ENCODE results near the gene MDM4. TPM values are rescaled to one million over a fixed set of nuclear protein-coding genes. Genes with fewer than 3 reads are reported as not detected.

The MDM4 gene
- total RNA-seq, 1 experiment from 2014 or later = 49.6 TPM

GRCh38 chr1:204548265-204548664, 32.1 kb downstream of the MDM4 start:
- H3K23me2 ChIP-seq (ENCODE audit: insufficient read length, low read depth, low read length, poor library complexity, severe bottlenecking) = no peaks in the 10 kb centered on the region
- H4K20me1 ChIP-seq (ENCODE audit: control insufficient read depth, insufficient read depth, insufficient read length) = no peaks in the 10 kb centered on the region
- no peak overlapping the region for H3T11ph ChIP-seq (ENCODE audit: low read length)
- H2BK120ac ChIP-seq (ENCODE audit: low read depth, low read length, poor library complexity, severe bottlenecking) = no peak overlapping the region
- no peak overlapping the region for H2BK20ac ChIP-seq (ENCODE audit: low read depth, low read length, poor library complexity, severe bottlenecking)
- no peak overlapping the region for H2AFZ ChIP-seq (ENCODE audit: low read length)
- no peaks in the 10 kb centered on the region; the same call in 1 of the 2 replicates for H3K27me3 Mint-ChIP-seq (ENCODE audit: low read depth)
- no peak overlapping the region for H3K56ac ChIP-seq (ENCODE audit: insufficient read length, low read depth, low read length)
- no peak for DNase-seq
- no CpG with 5 or more reads among the region's 2 CpGs for WGBS (ENCODE audit: extremely low coverage, insufficient read length, low lambda C conversion rate)
- H3K9ac ChIP-seq (ENCODE audit: extremely low read depth, insufficient read length, low read length) = no peak overlapping the region
- H3K9me3 Mint-ChIP-seq = no peaks in the 10 kb centered on the region
- no peak overlapping the region for H4K5ac ChIP-seq (ENCODE audit: insufficient read length, low read depth, low read length)
- H3K14ac ChIP-seq (ENCODE audit: insufficient read depth, low read length) = no peak overlapping the region
- H2BK5ac ChIP-seq (ENCODE audit: insufficient read length, low read length) = no peak overlapping the region
- no peaks in the 10 kb centered on the region for H3K79me1 ChIP-seq (ENCODE audit: insufficient read depth, low read depth, low read length, poor library complexity, severe bottlenecking)
- H3K4me1 ChIP-seq (ENCODE audit: insufficient read depth, low read length) = no peaks in the 10 kb centered on the region
- no peaks in the 10 kb centered on the region for H3K9me3 ChIP-seq (ENCODE audit: control insufficient read depth, low read depth, low read length)
- no peaks in the 10 kb centered on the region for H3K79me2 ChIP-seq (ENCODE audit: insufficient read depth, low read length)
- H4K8ac ChIP-seq (replicated peaks; ENCODE audit: insufficient read length, low read depth, low read length) = no peak overlapping the region
- no peak overlapping the region for H2BK15ac ChIP-seq (ENCODE audit: low read depth, low read length)
- TF ChIP-seq CTCF (conservative IDR thresholded peaks at IDR 0.05) = no peak
- no peak overlapping the region for H3K4me2 ChIP-seq (ENCODE audit: insufficient read depth, insufficient read length, low read length)
- no peak overlapping the region for H3K27ac ChIP-seq (ENCODE audit: insufficient read length, low read depth, low read length)
- H3K4ac ChIP-seq (ENCODE audit: low read depth, low read length) = no peak overlapping the region
- no peaks in the 10 kb centered on the region for H3K4me1 Mint-ChIP-seq
- no peaks in the 10 kb centered on the region for H3K27me3 ChIP-seq (ENCODE audit: insufficient read depth, low read length)
- no peak overlapping the region for H3K23ac ChIP-seq (ENCODE audit: insufficient read length, low read depth, low read length)
- no peak overlapping the region for H2BK12ac ChIP-seq (ENCODE audit: insufficient read length, low read depth, low read length)
- no peak overlapping the region for H3K27ac Mint-ChIP-seq
- H2AK5ac ChIP-seq (ENCODE audit: insufficient read length, low read length) = no peak overlapping the region
- H3K4me3 Mint-ChIP-seq = no peak overlapping the region
- no peak overlapping the region for H3K18ac ChIP-seq (ENCODE audit: insufficient read length, low read depth, low read length)
- no peak overlapping the region for H4K91ac ChIP-seq (ENCODE audit: insufficient read length, low read depth, low read length)
- peaks cover 35 to 85% (median 84%) of the 10 kb centered on the region in 3 experiments for H3K36me3 Mint-ChIP-seq (ENCODE audit: insufficient read depth in 1 of 3, low read depth in 3 of 3)

All from H9 (cell line).